OCI-LY7 (cell line): ENCODE results near the gene OR4E1. TPM values are rescaled to one million over a fixed set of nuclear protein-coding genes. Genes with fewer than 3 reads are reported as not detected.

Experiments
- Bru-seq: library from RNA; stranded (reverse); fragments of 400-500 nt; gene quantifications from one replicate; lab custom pipeline; 2021; lab: Mats Ljungman, UMichigan
- BruChase-seq, 2 experiments: library from RNA; stranded (reverse); fragments of 400-500 nt; gene quantifications; one replicate each; lab custom pipeline; 2021; lab: Mats Ljungman, UMichigan
- BruUV-seq: library from RNA; stranded (reverse); fragments of 400-500 nt; replicated peaks from 2 replicates; lab custom pipeline; 2021; lab: Mats Ljungman, UMichigan
- CTCF ChIA-PET: fragments of 300-600 bp; sonication (Branson Sonifier 250); formaldehyde crosslinking; loops from one replicate; lab custom pipeline; 2022; ENCODE audit warnings: antibody characterized with exemption; ENCODE audit not compliant: unreplicated experiment; lab: Charles Lee
- POLR2A ChIA-PET: fragments of 300-600 bp; sonication (Branson Sonifier 250); formaldehyde crosslinking; loops from one replicate; lab custom pipeline; 2022; ENCODE audit warnings: antibody characterized with exemption; lab: Charles Lee
- DNase-seq: peaks from one replicate; pipeline ENCODE4 v3.0.0-alpha.2; 2015; ENCODE audit warnings: low spot score
- H2AFZ ChIP-seq: fragments of 200-600 bp; sonication (generic), shearing (Covaris generic); 2 replicates; pipeline ENCODE4 v1.6.1; 2014; ENCODE audit warnings: mild to moderate bottlenecking, antibody characterized with exemption, low read length, moderate library complexity
- H3K27ac ChIP-seq: fragments of 200-600 bp; sonication (generic); 2 replicates; pipeline ENCODE4 v1.5.1; 2014; ENCODE audit warnings: mixed run types, low read depth, mild to moderate bottlenecking, moderate library complexity, low read length, inconsistent platforms; ENCODE audit not compliant: poor library complexity, severe bottlenecking
- H3K36me3 ChIP-seq: fragments of 200-600 bp; sonication (generic); 2 replicates; pipeline ENCODE4 v1.6.1; 2014; ENCODE audit warnings: mild to moderate bottlenecking, antibody characterized with exemption, low read length, moderate library complexity, mixed read lengths; ENCODE audit not compliant: insufficient read depth
- H3K4me1 ChIP-seq: fragments of 200-600 bp; sonication (generic); 2 replicates; pipeline ENCODE4 v1.5.1; 2014; ENCODE audit warnings: mild to moderate bottlenecking, low read length; ENCODE audit not compliant: insufficient read depth, poor library complexity, severe bottlenecking
- H3K4me2 ChIP-seq: fragments of 200-600 bp; sonication (generic); 2 replicates; pipeline ENCODE4 v1.6.1; 2014; ENCODE audit warnings: mild to moderate bottlenecking, low read length
- H3K4me3 ChIP-seq: fragments of 200-600 bp; sonication (generic); 2 replicates; pipeline ENCODE4 v1.5.1; 2014; ENCODE audit warnings: mild to moderate bottlenecking, low read depth, low read length; ENCODE audit not compliant: poor library complexity, severe bottlenecking
- H3K79me2 ChIP-seq: fragments of 200-600 bp; sonication (generic); 2 replicates; pipeline ENCODE4 v1.6.1; 2016; ENCODE audit warnings: low read depth, mild to moderate bottlenecking, low read length, moderate library complexity, mixed read lengths; ENCODE audit not compliant: insufficient read depth
- H3K9me2 ChIP-seq: fragments of 200-600 bp; sonication (generic); 2 replicates; pipeline ENCODE4 v1.6.1; 2016; ENCODE audit warnings: mild to moderate bottlenecking, low read length, mixed read lengths; ENCODE audit not compliant: insufficient read depth
- H3K9me3 ChIP-seq: fragments of 200-600 bp; sonication (generic); 2 replicates; pipeline ENCODE4 v1.6.1; 2014; ENCODE audit warnings: mild to moderate bottlenecking, mixed run types, low read length, mixed read lengths
- H4K20me1 ChIP-seq: fragments of 200-600 bp; sonication (generic); 2 replicates; pipeline ENCODE4 v1.6.1; 2014; ENCODE audit warnings: mild to moderate bottlenecking, antibody characterized with exemption, low read length, moderate library complexity, mixed read lengths; ENCODE audit not compliant: insufficient read depth
- CTCF ChIP-seq: fragments of 200-600 bp; sonication (generic); conservative IDR thresholded peaks from 2 replicates; pipeline ENCODE4 v1.5.1; 2014; ENCODE audit warnings: mild to moderate bottlenecking, antibody characterized with exemption, low read length, moderate library complexity, mixed read lengths
- EZH2phosphoT487 ChIP-seq: fragments of 200-600 bp; sonication (generic); IDR thresholded peaks from 2 replicates; pipeline ENCODE4 v1.6.1; 2018; ENCODE audit warnings: low read depth, borderline replicate concordance, mild to moderate bottlenecking, mixed run types, antibody characterized with exemption, low read length, moderate library complexity, mixed read lengths
- intact Hi-C: fragments of 100-400 bp; cut with micrococcal nuclease; formaldehyde crosslinking; loops from one replicate; pipeline ENCODE4 v1.10.0; 2022; ENCODE audit not compliant: unreplicated experiment
- long read RNA-seq: library from polyadenylated mRNA; stranded (forward); transcript quantifications from one replicate; pipeline ENCODE4 v2.0.0, GENCODE V29; 2022
- total RNA-seq, 2 experiments: library from RNA; depleted of rRNA in 1 of 2; stranded (reverse); fragments of >200 nt in 1 of 2; shearing (Covaris generic) in 1 of 2; gene quantifications; 2 replicates each; pipeline ENCODE4 v1.2.3, GENCODE V29; 2014 to 2022

Gene OR4E1, protein sequence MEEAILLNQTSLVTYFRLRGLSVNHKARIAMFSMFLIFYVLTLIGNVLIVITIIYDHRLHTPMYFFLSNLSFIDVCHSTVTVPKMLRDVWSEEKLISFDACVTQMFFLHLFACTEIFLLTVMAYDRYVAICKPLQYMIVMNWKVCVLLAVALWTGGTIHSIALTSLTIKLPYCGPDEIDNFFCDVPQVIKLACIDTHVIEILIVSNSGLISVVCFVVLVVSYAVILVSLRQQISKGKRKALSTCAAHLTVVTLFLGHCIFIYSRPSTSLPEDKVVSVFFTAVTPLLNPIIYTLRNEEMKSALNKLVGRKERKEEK
- total RNA-seq (2014; rRNA removed; shearing (Covaris generic)) (not detected in 2 replicates), total RNA-seq (2022) (not detected in 2 replicates), Bru-seq, nascent RNA (not detected), BruChase-seq, experiment 1, labeled RNA remaining after a 6-hour chase (not detected), BruChase-seq, experiment 2, labeled RNA remaining after a 2-hour chase (not detected)
- long read RNA-seq: 0 reads

DNA sequence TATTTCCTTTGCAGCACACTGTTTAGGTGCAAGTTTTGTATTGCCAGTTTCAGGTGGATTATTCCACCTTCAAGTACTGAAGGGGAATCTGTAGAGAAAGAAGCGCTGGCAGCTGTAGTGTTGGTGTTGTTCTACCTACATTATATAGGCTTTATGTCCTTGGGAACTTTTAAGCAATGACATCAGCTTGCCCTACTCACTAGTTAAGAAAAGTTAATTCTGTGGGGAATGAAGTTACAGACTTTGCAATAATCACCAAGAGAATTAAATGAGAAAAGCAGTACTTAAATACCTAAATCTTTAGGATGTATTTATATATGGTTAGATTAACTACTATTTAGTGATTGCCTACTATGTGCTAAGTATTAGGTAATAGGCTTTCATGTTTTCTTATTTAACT lies at the start of gene OR4E1:
Gene OR4E1, minus strand, starts transcription at position 101 of the 400 bp plus-strand sequence. CDS start 2,883 bp downstream, outside the sequence.
- DNase-seq: no peak
- POLR2A ChIA-PET: interaction anchor here (0.7 kb wide), 1 partner anchor 297 kb away, joined by 7 read pairs; no protein-coding TSS in a partner anchor
- H3K9me3 ChIP-seq: peaks cover 12% of the 10 kb centered on the region; the same call in 1 of the 2 replicates
- no peak within 1 kb of the TSS for H2AFZ ChIP-seq
- no peak within 1 kb of the TSS for H3K4me2 ChIP-seq
- intact Hi-C loops: no loop called here
- H3K4me1 ChIP-seq: no peaks in the 10 kb centered on the region
- H3K36me3 ChIP-seq: no peaks in the 10 kb centered on the region
- no peaks in the 10 kb centered on the region for H3K79me2 ChIP-seq
- no TSS peak for BruUV-seq
- no peaks in the 10 kb centered on the region for H4K20me1 ChIP-seq
- no peaks in the 10 kb centered on the region for H3K9me2 ChIP-seq
- no peak within 1 kb of the TSS for H3K27ac ChIP-seq
- H3K4me3 ChIP-seq: no peak within 1 kb of the TSS
- CTCF ChIA-PET: no interaction called here
- TF ChIP-seq CTCF (no peak), EZH2phosphoT487 (no peak)

DNA sequence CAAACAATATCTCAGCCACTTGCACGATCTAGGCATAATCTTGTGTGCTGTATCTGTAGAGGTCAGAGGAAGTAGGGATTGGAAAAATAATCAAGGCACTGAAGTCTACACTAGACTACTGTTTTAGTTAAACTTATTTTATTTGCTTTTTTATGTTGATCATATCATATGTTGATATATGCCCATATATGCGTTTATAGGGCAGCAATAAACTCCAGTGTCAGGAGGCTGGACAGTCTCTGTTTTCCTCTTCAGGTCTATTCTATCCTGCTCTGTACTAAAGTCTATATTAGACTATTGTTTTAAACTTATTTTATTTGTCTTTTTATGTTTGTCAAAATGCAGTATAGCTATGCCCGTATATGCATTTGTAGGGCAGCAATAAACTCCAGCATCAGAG lies 47.9 kb upstream of the OR4E1 start:
- Histone ChIP-seq H3K4me2 (no peak overlapping the region), H3K4me3 (no peak overlapping the region), H2AFZ (no peak overlapping the region), H3K79me2 (no peaks in the 10 kb centered on the region), H3K9me2 (no peaks in the 10 kb centered on the region), H3K36me3 (no peaks in the 10 kb centered on the region), H3K4me1 (no peaks in the 10 kb centered on the region), H4K20me1 (no peaks in the 10 kb centered on the region), H3K27ac (no peak overlapping the region), H3K9me3 (no peaks in the 10 kb centered on the region)
- CTCF ChIA-PET: no interaction called here
- TF ChIP-seq CTCF (no peak), EZH2phosphoT487 (no peak)
- BruUV-seq: no TSS peak
- POLR2A ChIA-PET: no interaction called here
- no peak for DNase-seq
- intact Hi-C loops: no loop called here

DNA sequence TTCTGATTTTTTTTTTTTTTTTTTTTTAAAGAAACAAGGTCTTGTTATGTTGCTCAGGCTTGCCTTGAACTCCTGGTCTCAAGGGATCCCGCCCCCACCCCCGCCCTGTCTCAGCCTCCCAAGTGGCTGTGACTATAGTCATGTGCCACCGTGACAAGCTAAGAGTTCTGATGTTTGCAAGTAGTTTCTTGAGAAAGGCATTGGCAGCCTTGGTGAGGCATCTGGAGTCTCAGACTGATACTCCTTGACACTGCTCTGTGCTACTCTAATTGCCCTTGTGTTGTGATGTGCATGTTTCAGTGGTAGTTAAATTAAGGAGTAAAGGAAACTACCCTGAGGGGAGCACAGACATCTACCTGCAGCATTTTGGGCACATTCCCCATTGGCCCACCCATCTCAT lies 46.2 kb upstream of the OR4E1 start:
- ChIA-PET POLR2A (no interaction called here), CTCF (no interaction called here)
- Histone ChIP-seq H3K4me2 (no peak overlapping the region), H3K9me2 (no peaks in the 10 kb centered on the region), H3K36me3 (no peaks in the 10 kb centered on the region), H3K4me3 (no peak overlapping the region), H3K9me3 (no peaks in the 10 kb centered on the region), H3K4me1 (no peaks in the 10 kb centered on the region), H3K79me2 (no peaks in the 10 kb centered on the region), H2AFZ (no peak overlapping the region), H3K27ac (no peak overlapping the region), H4K20me1 (no peaks in the 10 kb centered on the region)
- no TSS peak for BruUV-seq
- DNase-seq: no peak
- intact Hi-C loops: no loop called here
- no peak for TF ChIP-seq CTCF
- TF ChIP-seq EZH2phosphoT487: no peak
